Spleen (tissue), 11 donors: ENCODE data around the gene C16orf92. TPM values are rescaled to one million over a fixed set of nuclear protein-coding genes. Genes with fewer than 3 reads are reported as not detected.

ENCODE experiments used
- DNase-seq: peaks from one replicate; pipeline ENCODE4 v3.0.0-alpha.2; 2020
- H3K27ac ChIP-seq, 8 donors: fragments of 200-600 bp; sonication (generic) in 7 of 8; 1 replicate in 4 of 8; 2 replicates in 4 of 8; pipeline versions ENCODE4 v1.5.0 to v1.8.0; 2016 to 2021; ENCODE audit warnings: inconsistent platforms in 4 of 8, mild to moderate bottlenecking in 4 of 8, moderate library complexity in 1 of 8
- H3K27me3 ChIP-seq, 7 donors: fragments of 200-600 bp; sonication (generic) in 6 of 7; replicated peaks in 1 of 7; 1 replicate in 4 of 7; 2 replicates in 3 of 7; pipeline versions ENCODE4 v1.5.0 to v1.8.0; 2016 to 2021; ENCODE audit warnings: inconsistent platforms in 3 of 7, mild to moderate bottlenecking in 1 of 7
- H3K36me3 ChIP-seq, 6 donors: fragments of 200-600 bp; sonication (generic) in 5 of 6; 1 replicate in 4 of 6; 2 replicates in 2 of 6; pipeline versions ENCODE4 v1.5.0 to v1.8.0; 2016 to 2021; ENCODE audit warnings: inconsistent platforms in 2 of 6
- H3K4me1 ChIP-seq, 6 donors: fragments of 200-600 bp; sonication (generic) in 5 of 6; 1 replicate in 3 of 6; 2 replicates in 3 of 6; pipeline versions ENCODE4 v1.5.0 to v1.8.0; 2016 to 2021; ENCODE audit warnings: inconsistent platforms in 3 of 6
- H3K4me3 ChIP-seq, 8 donors: fragments of 200-600 bp; sonication (generic) in 7 of 8; 1 replicate in 4 of 8; 2 replicates in 4 of 8; pipeline versions ENCODE4 v1.5.0 to v1.8.0; 2016 to 2021; ENCODE audit warnings: inconsistent platforms in 4 of 8, mild to moderate bottlenecking in 4 of 8, moderate library complexity in 2 of 8
- H3K9me3 ChIP-seq, 8 donors: fragments of 200-600 bp; sonication (generic) in 7 of 8; 1 replicate in 4 of 8; 2 replicates in 4 of 8; pipeline versions ENCODE4 v1.5.0 to v1.8.0; 2016 to 2021; ENCODE audit warnings: inconsistent platforms in 4 of 8
- CTCF ChIP-seq, 11 experiments: fragments of 200-600 bp in 7 of 11; fragments of 450-650 bp in 4 of 11; sonication (generic) in 4 of 11; IDR thresholded peaks in 8 of 11; conservative IDR thresholded peaks in 3 of 11; 1 replicate in 7 of 11; 2 replicates in 4 of 11; pipeline versions ENCODE4 v1.4.0 to v1.8.0; 2016 to 2021; ENCODE audit warnings: antibody characterized with exemption in 11 of 11, inconsistent platforms in 4 of 11, mild to moderate bottlenecking in 1 of 11
- POLR2A ChIP-seq, 3 donors: fragments of 450-650 bp; IDR thresholded peaks; one replicate each; pipeline ENCODE4 v1.5.1; 2017; ENCODE audit warnings: antibody characterized with exemption in 3 of 3, mild to moderate bottlenecking in 1 of 3
- POLR2AphosphoS5 ChIP-seq, 3 donors: sonication (generic); formaldehyde crosslinking; IDR thresholded peaks; one replicate each; pipeline ENCODE4 v1.5.1; 2017; ENCODE audit warnings: antibody characterized with exemption in 3 of 3
- WGBS, 5 donors: extraction: QIAGEN DNeasy Blood & Tissue Kit in 3 of 5; methylation state at CpG; one replicate each; pipeline versions ENCODE4 v1.1.5 to v1.1.7; 2013 to 2018; 5-methylcytosine and 5-hydroxymethylcytosine counted together
- intact Hi-C: fragments of 100-400 bp; cut with DNase I; formaldehyde crosslinking; loops from one replicate; pipeline ENCODE4 v1.15.0; 2023; ENCODE audit warnings: low total_unique reads
- polyA plus RNA-seq, 3 donors: library from polyadenylated mRNA; stranded (reverse); fragments of 200-250 nt; gene quantifications; one replicate each; pipeline ENCODE4 v1.2.1, GENCODE V29; 2013
- total RNA-seq, 7 donors: library from RNA; depleted of rRNA in 3 of 7; stranded (reverse); fragments of >200 nt in 3 of 7; fragmentation: NEBNext Ultra II Directional in 4 of 7; extraction: Animal tissue kit (Norgen Biotek cat#: 25700) in 4 of 7; gene quantifications; one replicate each; pipeline versions ENCODE4 v1.1.0 to v1.2.1, GENCODE V29; 2016 to 2021
- donor health status: healthy with polysubstance abuse.
- donor health status: DM: no; HTN: no; CAD: no; lungs with moderate emphysema.
- donor health status: DM: no; HTN: no; CAD: no.
- donor health status: Bipolar disorder and iron deficiency.
- donor health status: healthy.
- donor health status: DM: no; HTN: no; CAD: no.
- donor health status: DM: yes; HTN: yes; CAD: no.

The C16orf92 gene
- total and polyA plus RNA-seq, 10 donors, result not detected

GRCh38 chr16:30023586-30023985 is 588 bp downstream of the C16orf92 start:
- no peaks in the 10 kb centered on the region for H3K36me3 ChIP-seq
- H3K9me3 ChIP-seq, result no peaks in the 10 kb centered on the region
- WGBS, 5 donors, result 82 to 90% (median 88%) methylated on average over 11 of the region's 11 CpGs
- no peak for DNase-seq
- no peak overlapping the region for H3K27ac ChIP-seq
- no peak overlapping the region for H3K4me3 ChIP-seq
- peaks cover 0 to 18% (median 15%) of the 10 kb centered on the region in 6 donors for H3K4me1 ChIP-seq
- H3K27me3 ChIP-seq, result peaks cover 0 to 49% (median 8%) of the 10 kb centered on the region in 7 donors
- TF ChIP-seq POLR2A (IDR thresholded peaks at IDR 0.05), result no peak
- TF ChIP-seq CTCF (IDR thresholded peaks at IDR 0.05 in 8 of 11, conservative IDR thresholded peaks at IDR 0.05 in 3 of 11), result no peak
- intact Hi-C loops, result loop anchor here (5.0 kb wide), 1 partner anchor 321 kb away; no protein-coding TSS in a partner anchor

- peaks cover 0 to 57% (median 15%) of the 10 kb centered on the region in 7 donors for H3K27me3 ChIP-seq
- intact Hi-C loops, result loop anchor here (5.0 kb wide), 1 partner anchor 322 kb away; no protein-coding TSS in a partner anchor
Observed at GRCh38 chr16:30024451-30024850, 1.5 kb downstream of the C16orf92 start.

DNA sequence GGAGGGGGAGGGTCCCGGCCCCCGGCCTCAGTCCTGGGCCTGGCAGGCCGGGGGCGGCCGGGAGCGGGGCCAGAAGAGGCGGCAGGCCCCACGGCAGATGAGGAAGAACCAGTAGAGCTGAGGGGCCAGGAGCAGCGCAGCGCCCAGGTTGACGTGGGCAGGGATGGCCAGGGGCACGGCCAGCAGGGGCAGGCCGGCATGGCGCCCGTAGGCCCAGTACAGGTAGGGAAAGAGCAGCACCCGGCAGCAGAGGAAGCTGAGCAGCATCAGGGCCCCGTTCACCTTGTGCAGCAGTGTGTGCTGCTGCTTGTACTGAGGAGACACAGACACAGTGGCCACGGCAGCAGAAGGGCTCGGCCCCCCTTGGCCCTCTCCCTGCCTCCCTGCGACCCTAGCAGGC is 2.2 kb downstream of the C16orf92 start:
- Histone ChIP-seq H3K4me3 (no peak overlapping the region), H3K36me3 (no peaks in the 10 kb centered on the region), H3K27me3 (peaks cover 0 to 64% (median 22%) of the 10 kb centered on the region in 7 donors), H3K9me3 (no peaks in the 10 kb centered on the region), H3K4me1 (peaks cover 0 to 18% (median 15%) of the 10 kb centered on the region in 6 donors), H3K27ac (no peak overlapping the region)
- intact Hi-C loops, result no loop called here
- DNase-seq, result no peak
- 70 to 85% (median 73%) methylated on average over 8 to 20 of the region's 20 CpGs for WGBS, 5 donors
- TF ChIP-seq POLR2A (IDR thresholded peaks at IDR 0.05) (no peak), CTCF (IDR thresholded peaks at IDR 0.05 in 8 of 11, conservative IDR thresholded peaks at IDR 0.05 in 3 of 11) (no peak), POLR2AphosphoS5 (IDR thresholded peaks at IDR 0.05) (no peak)

More at GRCh38 chr16:30024451-30024850, 1.5 kb downstream of the C16orf92 start:
- no peak for DNase-seq
- Histone ChIP-seq H3K9me3 (no peaks in the 10 kb centered on the region), H3K27ac (no peak overlapping the region), H3K4me3 (no peak overlapping the region), H3K36me3 (no peaks in the 10 kb centered on the region), H3K4me1 (peaks cover 0 to 18% (median 15%) of the 10 kb centered on the region in 6 donors)
- WGBS, 5 donors, result 78 to 86% (median 83%) methylated on average over 16 of the region's 16 CpGs
- TF ChIP-seq CTCF (IDR thresholded peaks at IDR 0.05 in 8 of 11, conservative IDR thresholded peaks at IDR 0.05 in 3 of 11), result no peak
- no peak for TF ChIP-seq POLR2AphosphoS5 (IDR thresholded peaks at IDR 0.05)
- no peak for TF ChIP-seq POLR2A (IDR thresholded peaks at IDR 0.05)

DNA sequence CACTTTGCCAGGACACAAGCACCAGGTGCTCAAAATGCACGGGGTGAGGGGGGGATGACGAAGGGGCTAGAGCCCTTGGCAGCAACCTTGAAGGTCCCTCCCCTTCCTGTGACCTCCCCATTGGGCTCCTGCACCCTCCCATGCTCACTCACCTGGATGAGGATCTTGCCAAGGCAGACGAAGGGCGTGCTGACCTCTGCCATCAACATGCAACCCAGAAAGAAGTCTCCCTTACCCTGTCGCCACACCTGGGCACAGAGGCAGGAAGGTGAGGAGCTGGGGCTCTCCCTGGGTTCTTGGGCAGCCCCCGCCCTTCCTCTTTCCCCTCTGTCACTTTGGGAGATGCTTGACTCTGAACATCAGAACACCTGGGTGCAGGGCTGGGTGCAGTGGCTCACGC is 2.6 kb downstream of the C16orf92 start:
- H3K9me3 ChIP-seq, result no peaks in the 10 kb centered on the region
- no peak for DNase-seq
- H3K36me3 ChIP-seq, result no peaks in the 10 kb centered on the region
- H3K27ac ChIP-seq, result no peak overlapping the region
- peaks cover 0 to 17% (median 14%) of the 10 kb centered on the region in 6 donors for H3K4me1 ChIP-seq
- H3K4me3 ChIP-seq, result no peak overlapping the region
- TF ChIP-seq POLR2AphosphoS5 (IDR thresholded peaks at IDR 0.05) (no peak), POLR2A (IDR thresholded peaks at IDR 0.05) (no peak), CTCF (IDR thresholded peaks at IDR 0.05 in 8 of 11, conservative IDR thresholded peaks at IDR 0.05 in 3 of 11) (no peak)
- peaks cover 0 to 69% (median 25%) of the 10 kb centered on the region in 7 donors for H3K27me3 ChIP-seq
- intact Hi-C loops, result no loop called here
- 54 to 70% (median 64%) methylated on average over 6 to 7 of the region's 7 CpGs for WGBS, 5 donors
